NCI-H128 (cell line): ENCODE measurements around the gene GPR32.
"Not testable (repeated sequence)": the region's sequence is repeated elsewhere in the genome, so short reads cannot be mapped to it uniquely, and the experiment has no call there.

Experiments used
- DNase-seq: peaks from one replicate; lab custom pipeline; 2025; ENCODE audit not compliant: unreplicated experiment; lab: John Stamatoyannopoulos, UW

GPR32 gene

GRCh38 chr19:50779504-50780457 lies 9.5 kb downstream of the GPR32 start:
- DNase-seq, result no peak

- no peak for DNase-seq
These were observed 10.6 kb downstream of the GPR32 start for GRCh38 chr19:50780753-50781435.

- DNase-seq, result not testable (repeated sequence)
These were observed 13.5 kb downstream of the GPR32 start for GRCh38 chr19:50783848-50784152.

GRCh38 chr19:50784710-50785109 lies 14.4 kb downstream of the GPR32 start:
- DNase-seq, result no peak

- DNase-seq, result no peak
These were observed 15.1 kb downstream of the GPR32 start for GRCh38 chr19:50785329-50785728.

GRCh38 chr19:50790396-50790795 lies 20.1 kb downstream of the GPR32 start, which contains the start of gene ACP4:
TSS of gene ACP4 (plus strand) at chr19:50790415. CDS start at chr19:50790415, 0 bp downstream.
- no peak for DNase-seq

GRCh38 chr19:50790922-50791467 lies 20.7 kb downstream of the GPR32 start:
- no peak for DNase-seq

GRCh38 chr19:50791594-50792271 lies 21.5 kb downstream of the GPR32 start:
- DNase-seq, result no peak

GRCh38 chr19:50792272-50793250 lies 22.3 kb downstream of the GPR32 start:
- DNase-seq, result no peak

GRCh38 chr19:50793558-50794065 lies 23.3 kb downstream of the GPR32 start:
- DNase-seq, result no peak

GRCh38 chr19:50794074-50794875 lies 24.0 kb downstream of the GPR32 start:
- no peak for DNase-seq

GRCh38 chr19:50794876-50795663 lies 24.8 kb downstream of the GPR32 start:
- no peak for DNase-seq

- no peak for DNase-seq
These were observed 25.4 kb downstream of the GPR32 start for GRCh38 chr19:50795664-50796073.

GRCh38 chr19:50796128-50796633 lies 25.9 kb downstream of the GPR32 start:
- no peak for DNase-seq

- DNase-seq, result no peak
These were observed 26.6 kb downstream of the GPR32 start for GRCh38 chr19:50796634-50797428.

- DNase-seq, result no peak
These were observed 27.1 kb downstream of the GPR32 start for GRCh38 chr19:50797429-50797780.
